K562 (cell line): ENCODE measurements around the gene BACH1. TPM values are rescaled to one million over a fixed set of nuclear protein-coding genes. Genes with fewer than 3 reads are reported as not detected.

Source experiments
- ATAC-seq: fragments of 200-7000 bp; cut with Tn5 transposase; 3 replicates; pipeline ENCODE4 v1.9.1; 2020; ENCODE audit warnings: moderate library complexity
- BruUV-seq: library from RNA; stranded (reverse); fragments of 400-500 nt; replicated peaks from 2 replicates; lab custom pipeline; 2021; lab: Mats Ljungman, UMichigan
- CTCF ChIA-PET: fragments of 300-600 bp; formaldehyde crosslinking; extraction: SDS; loops from one replicate; lab custom pipeline; 2021; ENCODE audit warnings: low intra/inter-chr PET ratio; lab: Yijun Ruan, JAX
- POLR2A ChIA-PET: fragments of 300-600, 350-650 bp; sonication (Branson Sonifier 250); formaldehyde crosslinking; extraction: SDS; loops from one replicate; lab custom pipeline; 2021; ENCODE audit warnings: antibody characterized with exemption, inconsistent platforms; lab: Yijun Ruan, JAX
- DNase-seq, 4 experiments: peaks; one replicate each; pipeline versions ENCODE4 v3.0.0 to v3.0.0-alpha.2; 2011 to 2018; ENCODE audit warnings: low spot score in 3 of 4, mixed read lengths in 3 of 4; ENCODE audit errors: extremely low read depth in 1 of 4
- FAIRE-seq: peaks from 2 replicates; lab custom pipeline; 2011; peaks lifted over from hg19 to GRCh38; lab: Jason Lieb, UNC
- H2AFZ ChIP-seq: 2 replicates; pipeline ENCODE4 v1.6.0; 2011; ENCODE audit warnings: low read depth, low read length, control low read depth, inconsistent platforms
- H3K27ac ChIP-seq: fragments of 200-600 bp; 3 replicates; pipeline ENCODE4 v1.8.0; 2011; ENCODE audit warnings: low read depth, mild to moderate bottlenecking, control low read depth, inconsistent platforms, low read length, moderate library complexity, mixed read lengths; ENCODE audit errors: extremely low read depth
- H3K27me3 ChIP-seq, 2 experiments: fragments of 300-600 bp in 1 of 2; 2 replicates in 1 of 2; 3 replicates in 1 of 2; pipeline versions ENCODE4 v1.6.0 to v1.8.0; 2011; ENCODE audit warnings: inconsistent platforms in 2 of 2, low read length in 2 of 2, mild to moderate bottlenecking in 1 of 2, mixed read lengths in 1 of 2, moderate library complexity in 1 of 2; ENCODE audit not compliant: control insufficient read depth in 2 of 2, insufficient read depth in 2 of 2
- H3K36me3 ChIP-seq: fragments of 300-600 bp; 3 replicates; pipeline ENCODE4 v1.8.0; 2011; ENCODE audit warnings: mild to moderate bottlenecking, low read length, inconsistent platforms; ENCODE audit not compliant: control insufficient read depth, insufficient read depth
- H3K4me1 ChIP-seq, 2 experiments: fragments of 200-600 bp in 1 of 2; replicated peaks in 1 of 2; 2 replicates in 1 of 2; 3 replicates in 1 of 2; pipeline versions ENCODE4 v1.5.1 to v1.8.0; 2011; ENCODE audit warnings: inconsistent platforms in 2 of 2, low read length in 2 of 2, mild to moderate bottlenecking in 1 of 2, mixed read lengths in 1 of 2, moderate library complexity in 1 of 2; ENCODE audit not compliant: control insufficient read depth in 2 of 2, insufficient read depth in 2 of 2
- H3K4me2 ChIP-seq: 2 replicates; pipeline ENCODE4 v1.6.1; 2011; ENCODE audit warnings: low read length, control low read depth, inconsistent platforms, mixed read lengths; ENCODE audit not compliant: insufficient read depth
- H3K4me3 ChIP-seq: fragments of 200-600 bp; sonication (generic), shearing (Covaris generic); 2 replicates; pipeline ENCODE4 v1.5.1; 2016; ENCODE audit warnings: control low read depth, inconsistent platforms
- H3K79me2 ChIP-seq: fragments of 200-600 bp; 3 replicates; pipeline ENCODE4 v1.8.0; 2011; ENCODE audit warnings: low read length, inconsistent platforms; ENCODE audit not compliant: control insufficient read depth, insufficient read depth
- H3K9ac ChIP-seq, 2 experiments: 2 replicates each; pipeline versions ENCODE4 v1.6.0 to v1.6.1; 2011; ENCODE audit warnings: low read depth in 2 of 2, low read length in 2 of 2, control low read depth in 1 of 2, inconsistent platforms in 1 of 2, mild to moderate bottlenecking in 1 of 2, mixed read lengths in 1 of 2; ENCODE audit not compliant: insufficient read depth in 1 of 2
- H3K9me1 ChIP-seq: one replicate; pipeline ENCODE4 v1.6.0; 2011; ENCODE audit warnings: inconsistent platforms, mild to moderate bottlenecking, low read length, moderate library complexity; ENCODE audit not compliant: control insufficient read depth, insufficient read depth
- H3K9me3 ChIP-seq: replicated peaks from 2 replicates; pipeline ENCODE4 v1.5.1; 2011; ENCODE audit warnings: low read depth, low read length, inconsistent platforms; ENCODE audit not compliant: control insufficient read depth, insufficient read depth
- H4K20me1 ChIP-seq: replicated peaks from 2 replicates; pipeline ENCODE4 v1.6.1; 2011; ENCODE audit warnings: low read length, inconsistent platforms, mixed read lengths; ENCODE audit not compliant: control insufficient read depth, insufficient read depth
- CHAMP1 ChIP-seq: fragments of 450-650 bp; IDR thresholded peaks from 2 replicates; pipeline ENCODE4 v1.6.1; 2016; ENCODE audit warnings: mild to moderate bottlenecking
- EGR1 ChIP-seq: fragments of 450-650 bp; conservative IDR thresholded peaks from 2 replicates; pipeline ENCODE4 v1.6.1; 2017; ENCODE audit warnings: mild to moderate bottlenecking
- GATAD2B ChIP-seq: fragments of 450-650 bp; IDR thresholded peaks from 2 replicates; pipeline ENCODE4 v1.6.1; 2017; ENCODE audit warnings: mild to moderate bottlenecking, borderline replicate concordance
- ZFP36 ChIP-seq: fragments of 150-350 bp; IDR thresholded peaks from 2 replicates; pipeline ENCODE4 v1.6.1; 2018; ENCODE audit warnings: low read length, low read depth; ENCODE audit not compliant: partially characterized antibody
- ZNF133 ChIP-seq: fragments of 250-450 bp; sonication (Bioruptor Pico); IDR thresholded peaks from 2 replicates; pipeline ENCODE4 v1.4.0; 2020; ENCODE audit warnings: mild to moderate bottlenecking
- ZNF212 ChIP-seq: fragments of 450-650 bp; formaldehyde crosslinking; IDR thresholded peaks from 2 replicates; pipeline ENCODE4 v1.4.0; 2020; ENCODE audit warnings: mild to moderate bottlenecking
- ZNF24 ChIP-seq: fragments of 450-650 bp; IDR thresholded peaks from 2 replicates; pipeline ENCODE4 v1.6.1; 2016
- WGBS: fragments of 100-300 bp; shearing (Covaris generic); methylation state at CpG from one replicate; pipeline ENCODE4 v1.1.6; 2016; ENCODE audit warnings: low coverage, mixed read lengths; ENCODE audit not compliant: insufficient coverage; ENCODE audit errors: missing lambda C conversion rate; 5-methylcytosine and 5-hydroxymethylcytosine counted together
- in situ Hi-C: fragments of 300-500 bp; cut with MboI; formaldehyde crosslinking; loops from 4 replicates; pipeline ENCODE4 v1.15.0; 2018; ENCODE audit warnings: inconsistent platforms, mixed read lengths
- intact Hi-C: fragments of 100-400 bp; cut with micrococcal nuclease; formaldehyde crosslinking; loops from 2 replicates; pipeline ENCODE4 v1.14.2; 2022
- polyA plus RNA-seq, 8 experiments: library from polyadenylated mRNA; depleted of rRNA in 4 of 8; stranded (reverse) in 5 of 8; unstranded in 3 of 8; fragments of >200 nt; fragmentation: Nextera tagmentation in 2 of 8; fragmentation: Illumina TruSeq in 1 of 8; extraction: Ambion mirVana in 2 of 8; extraction: Trizol in 1 of 8; gene quantifications; 2 replicates each; pipeline versions ENCODE4 v1.2.1 to v1.2.3, GENCODE V29; 2011 to 2014; ENCODE audit warnings: inconsistent platforms in 1 of 8, missing spikeins in 1 of 8
- total RNA-seq, 7 experiments: library from RNA; depleted of rRNA in 6 of 7; stranded (reverse); fragments of >200 nt in 6 of 7; fragmentation: Illumina TruSeq in 2 of 7; extraction: Trizol in 2 of 7; gene quantifications; 2 replicates each; pipeline versions ENCODE4 v1.2.1 to v1.2.3, GENCODE V29; 2011 to 2021; ENCODE audit warnings: low replicate concordance in 1 of 7
- TF ChIP-seq, protein P1 (sequence below): fragments of 250-450 bp; sonication (Bioruptor Pico); IDR thresholded peaks from 2 replicates; pipeline ENCODE4 v1.4.0; 2020
- TF ChIP-seq, protein P2 (sequence below): fragments of 450-650 bp; IDR thresholded peaks from 2 replicates; pipeline ENCODE4 v1.6.1; 2017; ENCODE audit warnings: antibody characterized with exemption, mild to moderate bottlenecking

BACH1 gene
- total and polyA plus RNA-seq, 9 of the 15 experiments (the other 6 are each of a cell fraction or from before 2014, with no cell fraction given) = 10.6 to 58.5 (median 28.6) TPM

- ChIA-PET POLR2A (interaction anchor here (1.0 to 2.1 kb wide), 2 partner anchors 9 to 11 kb away, joined by 7 to 10 read pairs; no protein-coding TSS in a partner anchor), CTCF (no interaction called here)
- Histone ChIP-seq H3K27ac (peak overlapping the region; percentile 78), H3K4me3 (no peak overlapping the region), H3K27me3 (no peaks in the 10 kb centered on the region), H3K4me2 (peak overlapping the region; percentile 10; the same call in 1 of the 2 replicates), H2AFZ (no peak overlapping the region), H3K4me1 (peaks cover 12 to 68% of the 10 kb centered on the region in 2 experiments; a peak in 4 of 5 replicates), H3K79me2 (peaks cover 100% of the 10 kb centered on the region), H3K9ac (no peak overlapping the region), H3K9me1 (peaks cover 4% of the 10 kb centered on the region), H4K20me1 (peaks cover 20% of the 10 kb centered on the region), H3K36me3 (peaks cover 28% of the 10 kb centered on the region), H3K9me3 (peaks cover 1% of the 10 kb centered on the region; the same call in 1 of the 2 replicates)
- intact Hi-C loops (loop anchor here (10.0 kb wide), 1 partner anchor 348 kb away; no protein-coding TSS in a partner anchor), in situ Hi-C loops (loop anchor here (5.0 kb wide), 1 partner anchor 330 kb away; no protein-coding TSS in a partner anchor)
- BruUV-seq = no TSS peak
- no peak for TF ChIP-seq ZFP36
- TF ChIP-seq ZNF133 (CRISPR knock-in tag) = no peak
- TF ChIP-seq, protein P1, sequence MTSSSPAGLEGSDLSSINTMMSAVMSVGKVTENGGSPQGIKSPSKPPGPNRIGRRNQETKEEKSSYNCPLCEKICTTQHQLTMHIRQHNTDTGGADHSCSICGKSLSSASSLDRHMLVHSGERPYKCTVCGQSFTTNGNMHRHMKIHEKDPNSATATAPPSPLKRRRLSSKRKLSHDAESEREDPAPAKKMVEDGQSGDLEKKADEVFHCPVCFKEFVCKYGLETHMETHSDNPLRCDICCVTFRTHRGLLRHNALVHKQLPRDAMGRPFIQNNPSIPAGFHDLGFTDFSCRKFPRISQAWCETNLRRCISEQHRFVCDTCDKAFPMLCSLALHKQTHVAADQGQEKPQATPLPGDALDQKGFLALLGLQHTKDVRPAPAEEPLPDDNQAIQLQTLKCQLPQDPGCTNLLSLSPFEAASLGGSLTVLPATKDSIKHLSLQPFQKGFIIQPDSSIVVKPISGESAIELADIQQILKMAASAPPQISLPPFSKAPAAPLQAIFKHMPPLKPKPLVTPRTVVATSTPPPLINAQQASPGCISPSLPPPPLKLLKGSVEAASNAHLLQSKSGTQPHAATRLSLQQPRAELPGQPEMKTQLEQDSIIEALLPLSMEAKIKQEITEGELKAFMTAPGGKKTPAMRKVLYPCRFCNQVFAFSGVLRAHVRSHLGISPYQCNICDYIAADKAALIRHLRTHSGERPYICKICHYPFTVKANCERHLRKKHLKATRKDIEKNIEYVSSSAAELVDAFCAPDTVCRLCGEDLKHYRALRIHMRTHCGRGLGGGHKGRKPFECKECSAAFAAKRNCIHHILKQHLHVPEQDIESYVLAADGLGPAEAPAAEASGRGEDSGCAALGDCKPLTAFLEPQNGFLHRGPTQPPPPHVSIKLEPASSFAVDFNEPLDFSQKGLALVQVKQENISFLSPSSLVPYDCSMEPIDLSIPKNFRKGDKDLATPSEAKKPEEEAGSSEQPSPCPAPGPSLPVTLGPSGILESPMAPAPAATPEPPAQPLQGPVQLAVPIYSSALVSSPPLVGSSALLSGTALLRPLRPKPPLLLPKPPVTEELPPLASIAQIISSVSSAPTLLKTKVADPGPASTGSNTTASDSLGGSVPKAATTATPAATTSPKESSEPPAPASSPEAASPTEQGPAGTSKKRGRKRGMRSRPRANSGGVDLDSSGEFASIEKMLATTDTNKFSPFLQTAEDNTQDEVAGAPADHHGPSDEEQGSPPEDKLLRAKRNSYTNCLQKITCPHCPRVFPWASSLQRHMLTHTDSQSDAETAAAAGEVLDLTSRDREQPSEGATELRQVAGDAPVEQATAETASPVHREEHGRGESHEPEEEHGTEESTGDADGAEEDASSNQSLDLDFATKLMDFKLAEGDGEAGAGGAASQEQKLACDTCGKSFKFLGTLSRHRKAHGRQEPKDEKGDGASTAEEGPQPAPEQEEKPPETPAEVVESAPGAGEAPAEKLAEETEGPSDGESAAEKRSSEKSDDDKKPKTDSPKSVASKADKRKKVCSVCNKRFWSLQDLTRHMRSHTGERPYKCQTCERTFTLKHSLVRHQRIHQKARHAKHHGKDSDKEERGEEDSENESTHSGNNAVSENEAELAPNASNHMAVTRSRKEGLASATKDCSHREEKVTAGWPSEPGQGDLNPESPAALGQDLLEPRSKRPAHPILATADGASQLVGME (CRISPR knock-in tag) = no peak
- no peak for TF ChIP-seq CHAMP1
- no peak for TF ChIP-seq EGR1
- TF ChIP-seq, protein P2, sequence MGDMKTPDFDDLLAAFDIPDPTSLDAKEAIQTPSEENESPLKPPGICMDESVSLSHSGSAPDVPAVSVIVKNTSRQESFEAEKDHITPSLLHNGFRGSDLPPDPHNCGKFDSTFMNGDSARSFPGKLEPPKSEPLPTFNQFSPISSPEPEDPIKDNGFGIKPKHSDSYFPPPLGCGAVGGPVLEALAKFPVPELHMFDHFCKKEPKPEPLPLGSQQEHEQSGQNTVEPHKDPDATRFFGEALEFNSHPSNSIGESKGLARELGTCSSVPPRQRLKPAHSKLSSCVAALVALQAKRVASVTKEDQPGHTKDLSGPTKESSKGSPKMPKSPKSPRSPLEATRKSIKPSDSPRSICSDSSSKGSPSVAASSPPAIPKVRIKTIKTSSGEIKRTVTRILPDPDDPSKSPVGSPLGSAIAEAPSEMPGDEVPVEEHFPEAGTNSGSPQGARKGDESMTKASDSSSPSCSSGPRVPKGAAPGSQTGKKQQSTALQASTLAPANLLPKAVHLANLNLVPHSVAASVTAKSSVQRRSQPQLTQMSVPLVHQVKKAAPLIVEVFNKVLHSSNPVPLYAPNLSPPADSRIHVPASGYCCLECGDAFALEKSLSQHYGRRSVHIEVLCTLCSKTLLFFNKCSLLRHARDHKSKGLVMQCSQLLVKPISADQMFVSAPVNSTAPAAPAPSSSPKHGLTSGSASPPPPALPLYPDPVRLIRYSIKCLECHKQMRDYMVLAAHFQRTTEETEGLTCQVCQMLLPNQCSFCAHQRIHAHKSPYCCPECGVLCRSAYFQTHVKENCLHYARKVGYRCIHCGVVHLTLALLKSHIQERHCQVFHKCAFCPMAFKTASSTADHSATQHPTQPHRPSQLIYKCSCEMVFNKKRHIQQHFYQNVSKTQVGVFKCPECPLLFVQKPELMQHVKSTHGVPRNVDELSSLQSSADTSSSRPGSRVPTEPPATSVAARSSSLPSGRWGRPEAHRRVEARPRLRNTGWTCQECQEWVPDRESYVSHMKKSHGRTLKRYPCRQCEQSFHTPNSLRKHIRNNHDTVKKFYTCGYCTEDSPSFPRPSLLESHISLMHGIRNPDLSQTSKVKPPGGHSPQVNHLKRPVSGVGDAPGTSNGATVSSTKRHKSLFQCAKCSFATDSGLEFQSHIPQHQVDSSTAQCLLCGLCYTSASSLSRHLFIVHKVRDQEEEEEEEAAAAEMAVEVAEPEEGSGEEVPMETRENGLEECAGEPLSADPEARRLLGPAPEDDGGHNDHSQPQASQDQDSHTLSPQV = 0 out of 2 replicates have a peak, but pooled peaks have one; percentile 18
- no peak for TF ChIP-seq ZNF24
- TF ChIP-seq ZNF212 = no peak
- TF ChIP-seq GATAD2B = 0 out of 2 replicates have a peak, but pooled peaks have one; percentile 16
- ATAC-seq = peak; percentile 69
- FAIRE-seq = no peak
- WGBS = 80% methylated on average over 3 of the region's 3 CpGs
- DNase-seq = no peak
Observed at GRCh38 chr21:29306920-29307319, 8.2 kb downstream of the BACH1 start.
